ENCODE results near the gene SPATS2.

Gene SPATS2

DNA sequence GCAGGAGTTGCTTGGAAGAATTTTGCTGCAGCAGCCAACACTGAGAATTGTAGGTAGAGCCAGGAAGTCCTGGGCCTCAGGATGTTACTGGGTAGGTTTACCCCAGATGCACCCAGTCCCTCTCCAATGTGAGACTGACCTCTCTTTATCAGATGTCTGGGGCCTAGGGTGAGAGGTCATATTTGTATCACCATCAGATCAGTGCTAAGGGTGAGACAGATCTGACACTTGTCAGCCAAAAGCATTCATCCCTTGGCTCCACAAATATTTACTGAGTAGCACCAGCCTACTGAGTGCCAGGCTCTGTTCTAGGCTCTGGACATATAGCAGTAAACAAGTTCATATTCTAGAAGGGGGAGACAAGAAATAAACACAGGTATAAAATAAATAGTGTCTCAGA lies 39.9 kb upstream of the SPATS2 start:
- Histone ChIP-seq H3K9me3 (ENCODE audit: control extremely low read depth in 1 of 5, control insufficient read depth in 4 of 5, insufficient read depth in 2 of 5, low read depth in 1 of 5, low read length in 4 of 5) (no peaks in the 10 kb centered on the region), H3K27ac (ENCODE audit: insufficient read depth in 1 of 2, low read depth in 1 of 2, low read length in 2 of 2, poor library complexity in 1 of 2, severe bottlenecking in 2 of 2) (no peak overlapping the region), H3K36me3 (ENCODE audit: control insufficient read depth in 4 of 4, insufficient read depth in 4 of 4, low read length in 3 of 4) (peaks cover 10 to 51% (median 33%) of the 10 kb centered on the region in 4 experiments), H3K27me3 (replicated peaks in 2 of 5; ENCODE audit: control insufficient read depth in 4 of 5, insufficient read depth in 5 of 5, low read length in 4 of 5) (peaks cover 0 to 22% (median 8%) of the 10 kb centered on the region in 5 experiments), H3K4me1 (ENCODE audit: control extremely low read depth in 1 of 4, control insufficient read depth in 4 of 4, insufficient read depth in 4 of 4, low read length in 3 of 4) (peaks cover 5 to 13% (median 12%) of the 10 kb centered on the region in 4 experiments), H3K4me3 (ENCODE audit: control insufficient read depth in 1 of 7, extremely low read depth in 1 of 7, insufficient read depth in 4 of 7, low read depth in 2 of 7, low read length in 6 of 7) (no peak overlapping the region)
- ChIA-PET CTCF (interaction anchor here (2.3 kb wide), 1 partner anchor 15 kb away, joined by 16 read pairs; no protein-coding TSS in a partner anchor), POLR2A (no interaction called here)
- DNase-seq = no peak

DNA sequence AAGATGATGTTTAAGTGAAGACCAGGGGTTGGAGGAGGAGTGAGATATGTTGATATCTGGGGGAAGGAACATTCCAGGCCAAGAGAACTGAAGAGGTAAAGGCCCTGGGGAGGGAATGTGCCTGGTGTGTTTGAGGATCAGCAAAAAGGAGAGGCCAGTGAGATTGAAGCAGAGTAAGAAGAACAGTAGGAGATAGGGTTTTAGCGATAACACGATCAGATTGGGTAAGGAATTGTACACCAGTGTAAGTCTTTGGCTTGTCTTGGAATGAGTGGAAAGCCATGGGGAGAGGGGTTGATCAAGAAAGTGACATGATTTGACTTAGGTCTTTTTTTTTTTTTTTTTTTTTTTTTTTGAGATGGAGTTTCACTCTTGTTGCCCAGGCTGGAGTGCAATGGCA lies 39.4 kb upstream of the SPATS2 start:
- POLR2A ChIA-PET = interaction anchor here (0.6 kb wide), 1 partner anchor 214 kb away, joined by 4 read pairs; no protein-coding TSS in a partner anchor

DNA sequence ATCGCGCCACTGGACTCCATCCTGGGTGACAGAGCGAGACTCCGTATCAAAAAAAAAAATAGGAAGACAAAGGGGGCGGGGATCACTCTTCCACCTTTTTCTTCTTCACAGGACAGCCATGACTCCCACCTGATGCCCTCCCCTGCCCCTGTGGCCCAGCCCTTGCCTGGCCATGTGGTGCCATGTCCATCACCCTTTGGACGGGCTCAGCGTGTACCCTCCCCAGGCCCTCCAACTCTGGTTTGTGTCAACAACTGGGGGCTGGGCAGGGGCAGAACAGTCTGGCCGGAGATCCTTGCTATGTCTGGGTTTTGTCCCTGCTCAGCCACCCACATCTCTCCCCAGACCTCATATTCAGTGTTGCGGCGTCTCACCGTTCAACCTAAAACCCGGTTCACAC lies 38.4 kb upstream of the SPATS2 start:
- no peaks in the 10 kb centered on the region for H3K9me3 ChIP-seq (ENCODE audit: control extremely low read depth in 1 of 5, control insufficient read depth in 4 of 5, insufficient read depth in 2 of 5, low read depth in 1 of 5, low read length in 4 of 5)

More for the DNA sequence above, 39.4 kb upstream of the SPATS2 start:
- WGBS (ENCODE audit: insufficient coverage) = 100% methylated on average over 2 of the region's 2 CpGs
- H3K4me1 ChIP-seq (ENCODE audit: control extremely low read depth in 1 of 4, control insufficient read depth in 4 of 4, insufficient read depth in 4 of 4, low read length in 3 of 4) = peaks cover 5 to 12% (median 10%) of the 10 kb centered on the region in 4 experiments
- CTCF ChIA-PET = interaction anchor here (4.9 kb wide), 1 partner anchor 14 kb away, joined by 46 read pairs; no protein-coding TSS in a partner anchor
- peaks cover 10 to 51% (median 33%) of the 10 kb centered on the region in 4 experiments for H3K36me3 ChIP-seq (ENCODE audit: control insufficient read depth in 4 of 4, insufficient read depth in 4 of 4, low read length in 3 of 4)
- H3K9me3 ChIP-seq (ENCODE audit: control extremely low read depth in 1 of 5, control insufficient read depth in 4 of 5, insufficient read depth in 2 of 5, low read depth in 1 of 5, low read length in 4 of 5) = no peaks in the 10 kb centered on the region
- DNase-seq = no peak
- no peak overlapping the region for H3K4me3 ChIP-seq (ENCODE audit: control insufficient read depth in 1 of 7, extremely low read depth in 1 of 7, insufficient read depth in 4 of 7, low read depth in 2 of 7, low read length in 6 of 7)
- peaks cover 0 to 27% (median 11%) of the 10 kb centered on the region in 5 experiments for H3K27me3 ChIP-seq (replicated peaks in 2 of 5; ENCODE audit: control insufficient read depth in 4 of 5, insufficient read depth in 5 of 5, low read length in 4 of 5)
- H3K27ac ChIP-seq (ENCODE audit: insufficient read depth in 1 of 2, low read depth in 1 of 2, low read length in 2 of 2, poor library complexity in 1 of 2, severe bottlenecking in 2 of 2) = no peak overlapping the region

DNA sequence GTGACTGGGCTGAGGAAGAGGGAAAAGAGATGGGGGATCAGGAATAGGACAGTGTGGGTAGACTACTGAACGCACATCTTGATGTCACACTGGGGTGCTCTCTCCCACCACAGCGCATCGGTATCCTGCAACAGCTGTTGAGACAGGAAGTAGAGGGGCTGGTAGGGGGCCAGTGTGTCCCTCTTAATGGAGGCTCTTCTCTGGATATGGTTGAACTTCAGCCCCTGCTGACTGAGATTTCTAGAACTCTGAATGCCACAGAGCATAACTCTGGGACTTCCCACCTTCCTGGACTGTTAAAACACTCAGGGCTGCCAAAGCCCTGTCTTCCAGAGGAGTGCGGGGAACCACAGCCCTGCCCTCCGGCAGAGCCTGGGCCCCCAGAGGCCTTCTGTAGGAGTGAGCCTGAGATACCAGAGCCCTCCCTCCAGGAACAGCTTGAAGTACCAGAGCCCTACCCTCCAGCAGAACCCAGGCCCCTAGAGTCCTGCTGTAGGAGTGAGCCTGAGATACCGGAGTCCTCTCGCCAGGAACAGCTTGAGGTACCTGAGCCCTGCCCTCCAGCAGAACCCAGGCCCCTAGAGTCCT lies 37.1 kb upstream of the SPATS2 start:
- H3K4me1 ChIP-seq (ENCODE audit: control extremely low read depth in 1 of 4, control insufficient read depth in 4 of 4, insufficient read depth in 4 of 4, low read length in 3 of 4) = peaks cover 0 to 8% (median 1%) of the 10 kb centered on the region in 4 experiments
- ChIA-PET POLR2A (no interaction called here), CTCF (interaction anchor here (0.6 to 11.9 kb wide), 8 partner anchors 8 to 187 kb away, joined by 3 to 172 read pairs (median 19); partner anchors contain the start of genes DNAJC22, PRPH and TROAP)
- H3K27me3 ChIP-seq (replicated peaks in 2 of 5; ENCODE audit: control insufficient read depth in 4 of 5, insufficient read depth in 5 of 5, low read length in 4 of 5) = peaks cover 0 to 50% (median 23%) of the 10 kb centered on the region in 5 experiments
- peaks cover 10 to 51% (median 33%) of the 10 kb centered on the region in 4 experiments for H3K36me3 ChIP-seq (ENCODE audit: control insufficient read depth in 4 of 4, insufficient read depth in 4 of 4, low read length in 3 of 4)
- H3K4me3 ChIP-seq (ENCODE audit: control insufficient read depth in 1 of 7, extremely low read depth in 1 of 7, insufficient read depth in 4 of 7, low read depth in 2 of 7, low read length in 6 of 7) = no peak overlapping the region
- no peaks in the 10 kb centered on the region for H3K9me3 ChIP-seq (ENCODE audit: control extremely low read depth in 1 of 5, control insufficient read depth in 4 of 5, insufficient read depth in 2 of 5, low read depth in 1 of 5, low read length in 4 of 5)
- 100% methylated on average over 6 of the region's 7 CpGs for WGBS (ENCODE audit: insufficient coverage)
- H3K27ac ChIP-seq (ENCODE audit: insufficient read depth in 1 of 2, low read depth in 1 of 2, low read length in 2 of 2, poor library complexity in 1 of 2, severe bottlenecking in 2 of 2) = no peak overlapping the region
- DNase-seq = no peak

More for the DNA sequence above, 38.4 kb upstream of the SPATS2 start:
- CTCF ChIA-PET = interaction anchor here (0.7 to 11.9 kb wide), 3 partner anchors 13 to 35 kb away, joined by 3 to 172 read pairs (median 46); partner anchors contain the start of genes DNAJC22 and PRPH
- POLR2A ChIA-PET = no interaction called here
- Histone ChIP-seq H3K4me3 (ENCODE audit: control insufficient read depth in 1 of 7, extremely low read depth in 1 of 7, insufficient read depth in 4 of 7, low read depth in 2 of 7, low read length in 6 of 7) (no peak overlapping the region), H3K27me3 (replicated peaks in 2 of 5; ENCODE audit: control insufficient read depth in 4 of 5, insufficient read depth in 5 of 5, low read length in 4 of 5) (peaks cover 0 to 37% (median 15%) of the 10 kb centered on the region in 5 experiments), H3K36me3 (ENCODE audit: control insufficient read depth in 4 of 4, insufficient read depth in 4 of 4, low read length in 3 of 4) (peaks cover 10 to 51% (median 33%) of the 10 kb centered on the region in 4 experiments), H3K27ac (ENCODE audit: insufficient read depth in 1 of 2, low read depth in 1 of 2, low read length in 2 of 2, poor library complexity in 1 of 2, severe bottlenecking in 2 of 2) (no peak overlapping the region), H3K4me1 (ENCODE audit: control extremely low read depth in 1 of 4, control insufficient read depth in 4 of 4, insufficient read depth in 4 of 4, low read length in 3 of 4) (peaks cover 1 to 11% (median 5%) of the 10 kb centered on the region in 4 experiments)
- 100% methylated on average over 8 of the region's 12 CpGs for WGBS (ENCODE audit: insufficient coverage)
- no peak for DNase-seq

DNA sequence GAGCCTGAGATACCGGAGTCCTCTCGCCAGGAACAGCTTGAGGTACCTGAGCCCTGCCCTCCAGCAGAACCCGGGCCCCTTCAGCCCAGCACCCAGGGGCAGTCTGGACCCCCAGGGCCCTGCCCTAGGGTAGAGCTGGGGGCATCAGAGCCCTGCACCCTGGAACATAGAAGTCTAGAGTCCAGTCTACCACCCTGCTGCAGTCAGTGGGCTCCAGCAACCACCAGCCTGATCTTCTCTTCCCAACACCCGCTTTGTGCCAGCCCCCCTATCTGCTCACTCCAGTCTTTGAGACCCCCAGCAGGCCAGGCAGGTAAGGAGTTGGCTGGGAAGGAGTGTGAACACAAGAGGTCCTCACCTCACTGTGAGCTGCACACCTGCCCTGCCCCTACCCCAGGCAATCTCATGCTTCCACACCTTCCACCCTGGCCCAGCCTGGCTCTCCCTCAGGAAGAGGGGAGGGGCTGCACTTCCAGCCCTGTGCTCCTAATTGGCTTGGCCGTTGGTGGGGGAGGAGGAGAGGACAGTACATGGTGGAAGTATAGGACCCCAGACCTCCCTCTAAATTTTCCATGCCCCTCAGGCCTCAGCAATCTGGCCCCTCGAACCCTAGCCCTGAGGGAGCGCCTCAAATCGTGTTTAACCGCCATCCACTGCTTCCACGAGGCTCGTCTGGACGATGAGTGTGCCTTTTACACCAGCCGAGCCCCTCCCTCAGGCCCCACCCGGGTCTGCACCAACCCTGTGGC lies 36.5 kb upstream of the SPATS2 start:
- Histone ChIP-seq H3K27me3 (replicated peaks in 2 of 5; ENCODE audit: control insufficient read depth in 4 of 5, insufficient read depth in 5 of 5, low read length in 4 of 5) (peaks cover 0 to 57% (median 25%) of the 10 kb centered on the region in 5 experiments), H3K4me3 (ENCODE audit: control insufficient read depth in 1 of 7, extremely low read depth in 1 of 7, insufficient read depth in 4 of 7, low read depth in 2 of 7, low read length in 6 of 7) (no peak overlapping the region), H3K4me1 (ENCODE audit: control extremely low read depth in 1 of 4, control insufficient read depth in 4 of 4, insufficient read depth in 4 of 4, low read length in 3 of 4) (peaks cover 0 to 8% (median 1%) of the 10 kb centered on the region in 4 experiments), H3K36me3 (ENCODE audit: control insufficient read depth in 4 of 4, insufficient read depth in 4 of 4, low read length in 3 of 4) (peaks cover 8 to 45% (median 32%) of the 10 kb centered on the region in 4 experiments), H3K9me3 (ENCODE audit: control extremely low read depth in 1 of 5, control insufficient read depth in 4 of 5, insufficient read depth in 2 of 5, low read depth in 1 of 5, low read length in 4 of 5) (no peaks in the 10 kb centered on the region), H3K27ac (ENCODE audit: insufficient read depth in 1 of 2, low read depth in 1 of 2, low read length in 2 of 2, poor library complexity in 1 of 2, severe bottlenecking in 2 of 2) (no peak overlapping the region)
- ChIA-PET POLR2A (no interaction called here), CTCF (interaction anchor here (0.6 to 11.9 kb wide), 19 partner anchors 8 to 382 kb away, joined by 3 to 172 read pairs (median 7); partner anchors contain the start of genes DNAJC22, PRPH, SPATS2 and TROAP)
- DNase-seq = no peak
- 90% methylated on average over 12 of the region's 14 CpGs for WGBS (ENCODE audit: insufficient coverage)

DNA sequence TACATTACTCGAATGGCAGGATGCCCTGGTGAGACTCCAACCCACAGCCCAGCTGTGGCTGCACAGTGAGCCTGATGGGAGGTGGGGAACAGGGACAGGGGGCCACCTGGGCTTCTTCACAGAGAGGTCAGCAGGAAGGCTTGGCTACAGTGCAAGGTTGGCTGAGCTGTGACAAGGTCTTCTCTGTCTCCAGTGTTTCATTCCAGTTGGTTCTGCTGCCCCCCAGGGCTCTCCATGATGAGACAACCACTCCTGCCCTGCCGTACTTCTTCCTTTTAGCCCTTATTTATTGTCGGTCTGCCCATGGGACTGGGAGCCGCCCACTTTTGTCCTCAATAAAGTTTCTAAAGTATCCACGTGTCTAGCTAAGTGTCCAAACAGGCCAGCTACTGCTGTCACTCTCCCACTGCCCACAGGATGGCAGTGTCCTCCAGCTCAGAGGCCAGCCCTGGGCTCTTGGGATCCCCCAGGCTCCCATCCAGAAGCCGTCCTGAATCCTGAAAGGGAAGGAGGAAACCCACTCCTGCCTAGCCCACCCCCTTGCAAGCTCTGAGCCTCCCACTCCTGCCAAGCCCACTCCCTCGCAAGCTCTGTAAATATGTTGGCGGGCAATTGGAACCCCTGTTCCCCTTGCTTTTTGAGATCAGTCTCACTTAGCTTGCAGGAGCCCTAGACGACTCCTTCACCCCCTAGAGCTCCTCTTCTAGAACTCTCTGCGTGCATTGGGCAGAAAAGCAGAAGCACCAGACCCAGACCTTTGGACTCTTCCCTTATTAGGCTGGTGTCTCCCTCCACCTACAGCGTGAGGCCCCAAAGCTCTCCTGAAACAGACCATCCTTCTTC lies 35.7 kb upstream of the SPATS2 start:
- ChIA-PET POLR2A (no interaction called here), CTCF (interaction anchor here (0.7 to 11.9 kb wide), 23 partner anchors 9 to 381 kb away, joined by 3 to 172 read pairs (median 6); partner anchors contain the start of genes DNAJC22, PRPH, SPATS2 and TROAP)
- H3K4me1 ChIP-seq (ENCODE audit: control extremely low read depth in 1 of 4, control insufficient read depth in 4 of 4, insufficient read depth in 4 of 4, low read length in 3 of 4) = peaks cover 0 to 10% (median 2%) of the 10 kb centered on the region in 4 experiments
- H3K36me3 ChIP-seq (ENCODE audit: control insufficient read depth in 4 of 4, insufficient read depth in 4 of 4, low read length in 3 of 4) = peaks cover 8 to 37% (median 31%) of the 10 kb centered on the region in 4 experiments
- no peak overlapping the region for H3K4me3 ChIP-seq (ENCODE audit: control insufficient read depth in 1 of 7, extremely low read depth in 1 of 7, insufficient read depth in 4 of 7, low read depth in 2 of 7, low read length in 6 of 7)
- peaks cover 0 to 64% (median 32%) of the 10 kb centered on the region in 5 experiments for H3K27me3 ChIP-seq (replicated peaks in 2 of 5; ENCODE audit: control insufficient read depth in 4 of 5, insufficient read depth in 5 of 5, low read length in 4 of 5)
- 71% methylated on average over 11 of the region's 11 CpGs for WGBS (ENCODE audit: insufficient coverage)
- peak in 1 of 3 donors; percentile 36 for DNase-seq
- H3K9me3 ChIP-seq (ENCODE audit: control extremely low read depth in 1 of 5, control insufficient read depth in 4 of 5, insufficient read depth in 2 of 5, low read depth in 1 of 5, low read length in 4 of 5) = no peaks in the 10 kb centered on the region
- no peak overlapping the region for H3K27ac ChIP-seq (ENCODE audit: insufficient read depth in 1 of 2, low read depth in 1 of 2, low read length in 2 of 2, poor library complexity in 1 of 2, severe bottlenecking in 2 of 2)

Data from common myeloid progenitor, CD34-positive (primary cell).